Measurements from ENCODE around the gene SUPT4H1. TPM values are rescaled to one million over a fixed set of nuclear protein-coding genes. Genes with fewer than 3 reads are reported as not detected.

Gene SUPT4H1
- total RNA-seq, 1 donor from 2014 or later = 82.1 TPM

DNA sequence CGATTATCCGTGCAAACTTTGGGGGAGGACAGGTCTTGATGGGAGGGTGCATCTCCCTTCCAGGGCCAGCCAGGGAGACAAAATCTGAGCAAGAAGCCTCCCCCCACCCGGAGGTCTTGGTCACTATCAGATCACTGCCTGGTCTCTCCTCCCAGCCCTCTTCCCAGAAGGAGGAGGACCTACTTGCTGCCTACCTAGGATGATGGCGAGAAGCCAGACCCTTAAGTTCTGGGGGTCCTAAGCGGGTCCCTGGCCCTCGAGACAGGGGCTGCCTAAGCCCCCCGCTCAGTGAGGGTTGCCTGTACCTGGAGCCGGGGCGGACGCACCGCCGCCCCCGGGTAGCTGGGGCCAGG is 28.0 kb downstream of the SUPT4H1 start:
- Mint-ChIP-seq H3K36me3 (ENCODE audit: unreplicated experiment) (peaks cover 8% of the 10 kb centered on the region), H3K27me3 (ENCODE audit: unreplicated experiment) (peaks cover 25% of the 10 kb centered on the region), H3K9me3 (ENCODE audit: unreplicated experiment) (peaks cover 14% of the 10 kb centered on the region), H3K4me1 (ENCODE audit: low read depth, unreplicated experiment) (peaks cover 30% of the 10 kb centered on the region), H3K27ac (ENCODE audit: unreplicated experiment) (no peak overlapping the region), H3K4me3 (ENCODE audit: unreplicated experiment) (peak overlapping the region; percentile 67)
- DNase-seq = no peak
- TF ChIP-seq, protein P1, sequence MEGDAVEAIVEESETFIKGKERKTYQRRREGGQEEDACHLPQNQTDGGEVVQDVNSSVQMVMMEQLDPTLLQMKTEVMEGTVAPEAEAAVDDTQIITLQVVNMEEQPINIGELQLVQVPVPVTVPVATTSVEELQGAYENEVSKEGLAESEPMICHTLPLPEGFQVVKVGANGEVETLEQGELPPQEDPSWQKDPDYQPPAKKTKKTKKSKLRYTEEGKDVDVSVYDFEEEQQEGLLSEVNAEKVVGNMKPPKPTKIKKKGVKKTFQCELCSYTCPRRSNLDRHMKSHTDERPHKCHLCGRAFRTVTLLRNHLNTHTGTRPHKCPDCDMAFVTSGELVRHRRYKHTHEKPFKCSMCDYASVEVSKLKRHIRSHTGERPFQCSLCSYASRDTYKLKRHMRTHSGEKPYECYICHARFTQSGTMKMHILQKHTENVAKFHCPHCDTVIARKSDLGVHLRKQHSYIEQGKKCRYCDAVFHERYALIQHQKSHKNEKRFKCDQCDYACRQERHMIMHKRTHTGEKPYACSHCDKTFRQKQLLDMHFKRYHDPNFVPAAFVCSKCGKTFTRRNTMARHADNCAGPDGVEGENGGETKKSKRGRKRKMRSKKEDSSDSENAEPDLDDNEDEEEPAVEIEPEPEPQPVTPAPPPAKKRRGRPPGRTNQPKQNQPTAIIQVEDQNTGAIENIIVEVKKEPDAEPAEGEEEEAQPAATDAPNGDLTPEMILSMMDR (IDR thresholded peaks at IDR 0.05; ENCODE audit: partially characterized antibody, unreplicated experiment) = no peak

DNA sequence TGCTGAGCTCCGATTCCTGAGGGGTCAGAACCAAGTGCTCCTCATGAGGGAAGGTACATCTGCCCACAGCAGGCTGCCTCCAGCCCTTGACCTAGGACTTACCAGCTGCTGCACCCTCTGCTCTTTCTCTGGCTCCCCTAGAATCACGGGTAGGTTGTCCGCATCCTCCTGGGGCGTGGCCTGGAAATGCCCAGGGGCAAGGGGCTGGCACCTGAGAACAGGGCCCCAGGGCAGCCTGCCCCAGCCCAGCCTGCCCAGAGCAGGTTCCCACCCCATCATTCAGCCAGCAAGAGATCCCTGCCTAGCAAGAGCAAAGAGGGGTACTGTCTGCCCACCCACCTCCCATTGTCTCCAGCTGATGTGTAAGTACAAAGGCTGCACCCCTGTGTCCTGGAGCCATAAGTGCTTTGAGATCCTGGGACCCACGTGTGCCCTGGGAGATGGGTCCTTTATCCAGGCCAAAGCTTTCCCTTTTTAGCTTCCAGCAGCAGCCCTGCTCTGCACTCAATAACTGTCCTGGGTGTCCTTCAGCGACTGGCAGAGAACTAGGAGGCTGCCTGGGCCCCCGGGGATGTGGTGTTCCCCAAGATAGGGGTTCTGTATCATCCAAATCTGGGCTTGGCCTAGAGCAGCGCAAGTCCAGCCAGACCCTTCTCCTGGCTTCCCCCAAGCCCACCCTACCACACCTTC is 28.5 kb downstream of the SUPT4H1 start:
- H3K36me3 Mint-ChIP-seq (ENCODE audit: unreplicated experiment) = peaks cover 8% of the 10 kb centered on the region
- H3K4me3 Mint-ChIP-seq (ENCODE audit: unreplicated experiment) = peak overlapping the region; percentile 67
- TF ChIP-seq, protein P1 (IDR thresholded peaks at IDR 0.05; ENCODE audit: partially characterized antibody, unreplicated experiment) = no peak
- peaks cover 25% of the 10 kb centered on the region for H3K27me3 Mint-ChIP-seq (ENCODE audit: unreplicated experiment)
- peaks cover 27% of the 10 kb centered on the region for H3K4me1 Mint-ChIP-seq (ENCODE audit: low read depth, unreplicated experiment)
- no peak overlapping the region for H3K27ac Mint-ChIP-seq (ENCODE audit: unreplicated experiment)
- H3K9me3 Mint-ChIP-seq (ENCODE audit: unreplicated experiment) = peaks cover 14% of the 10 kb centered on the region
- DNase-seq = peak; percentile 16

DNA sequence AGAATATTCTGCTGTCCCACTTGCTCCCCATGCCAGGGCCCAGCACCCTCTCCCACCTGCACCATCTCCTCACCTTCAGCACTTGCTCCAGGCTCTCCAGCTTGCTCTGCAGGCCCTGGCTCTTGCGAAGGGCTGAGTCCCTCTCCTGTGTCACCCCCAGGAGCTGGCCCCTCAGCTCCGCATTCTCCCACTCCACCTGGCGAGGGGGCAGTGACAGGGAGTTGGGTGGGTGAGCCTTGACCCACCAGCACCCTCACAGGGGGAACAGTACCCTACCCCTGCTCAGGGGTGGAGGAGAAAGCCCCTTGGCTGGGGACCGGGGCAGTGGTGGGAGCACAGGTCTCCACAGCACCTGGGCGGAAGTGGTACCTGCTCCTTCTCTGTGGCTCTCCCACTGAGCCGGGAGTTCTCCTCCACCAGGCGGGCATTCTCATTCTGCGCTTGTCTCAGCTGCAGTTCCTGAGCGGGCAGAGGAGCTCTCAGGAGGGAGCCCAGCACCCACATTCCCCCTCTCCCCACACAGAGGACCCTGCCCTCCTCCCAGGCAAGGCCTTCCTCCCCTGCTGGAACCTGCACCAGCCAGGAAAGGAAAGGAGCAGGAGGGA is 29.3 kb downstream of the SUPT4H1 start:
- peaks cover 9% of the 10 kb centered on the region for H3K9me3 Mint-ChIP-seq (ENCODE audit: unreplicated experiment)
- H3K36me3 Mint-ChIP-seq (ENCODE audit: unreplicated experiment) = peaks cover 8% of the 10 kb centered on the region
- H3K4me3 Mint-ChIP-seq (ENCODE audit: unreplicated experiment) = no peak overlapping the region
- peaks cover 20% of the 10 kb centered on the region for H3K4me1 Mint-ChIP-seq (ENCODE audit: low read depth, unreplicated experiment)
- peak; percentile 16 for DNase-seq
- no peak overlapping the region for H3K27ac Mint-ChIP-seq (ENCODE audit: unreplicated experiment)
- TF ChIP-seq, protein P1 (IDR thresholded peaks at IDR 0.05; ENCODE audit: partially characterized antibody, unreplicated experiment) = no peak
- H3K27me3 Mint-ChIP-seq (ENCODE audit: unreplicated experiment) = peaks cover 20% of the 10 kb centered on the region

DNA sequence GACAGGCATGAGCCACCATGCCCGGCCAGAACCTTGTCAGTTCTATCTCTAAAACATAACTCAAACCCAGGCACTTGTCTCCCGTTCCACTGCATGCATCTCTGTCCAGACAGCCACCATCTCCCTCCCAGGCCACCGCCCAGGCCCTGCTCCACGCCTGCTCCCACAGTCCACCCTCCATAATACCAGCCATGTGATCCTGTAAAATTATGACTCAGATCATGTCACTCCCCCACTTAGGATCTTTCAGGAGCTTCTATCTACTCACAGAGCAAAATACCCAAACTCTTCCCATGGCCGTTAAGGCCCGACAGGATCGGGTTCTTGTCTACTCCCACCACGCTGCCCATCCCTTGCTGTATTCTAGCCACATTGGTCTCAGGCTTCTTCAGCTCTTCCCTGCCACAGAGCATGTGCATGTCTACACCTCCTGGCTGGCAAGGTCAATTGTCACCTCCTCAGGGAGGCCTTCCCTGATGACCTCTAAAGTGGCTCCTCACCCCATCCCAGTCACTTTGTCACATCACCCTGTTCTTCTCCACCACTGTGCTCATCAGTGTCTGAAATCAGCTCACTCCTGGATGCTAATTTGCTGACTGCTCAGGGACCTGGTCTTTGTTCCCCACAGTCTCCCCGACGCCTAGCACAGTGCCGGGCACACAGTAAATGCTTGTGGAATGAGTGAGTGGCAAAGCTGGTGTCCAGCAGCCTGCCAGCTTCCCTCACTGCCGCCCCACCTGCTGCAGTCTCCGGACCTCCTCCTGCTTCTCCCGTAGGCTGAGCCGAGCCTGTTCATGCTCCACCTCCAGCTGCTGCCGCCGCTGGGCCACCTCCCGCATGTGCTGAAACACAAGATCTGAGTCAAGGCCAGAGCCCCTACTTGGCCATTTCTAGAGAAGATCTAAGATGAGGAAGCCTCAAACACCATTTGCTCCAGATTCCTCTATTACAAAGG is 30.2 kb downstream of the SUPT4H1 start:
- peak; percentile 7 for DNase-seq
- no peak overlapping the region for H3K4me3 Mint-ChIP-seq (ENCODE audit: unreplicated experiment)
- TF ChIP-seq, protein P1 (IDR thresholded peaks at IDR 0.05; ENCODE audit: partially characterized antibody, unreplicated experiment) = no peak
- H3K27ac Mint-ChIP-seq (ENCODE audit: unreplicated experiment) = no peak overlapping the region
- peaks cover 16% of the 10 kb centered on the region for H3K4me1 Mint-ChIP-seq (ENCODE audit: low read depth, unreplicated experiment)
- H3K27me3 Mint-ChIP-seq (ENCODE audit: unreplicated experiment) = peaks cover 17% of the 10 kb centered on the region
- H3K36me3 Mint-ChIP-seq (ENCODE audit: unreplicated experiment) = peaks cover 8% of the 10 kb centered on the region
- H3K9me3 Mint-ChIP-seq (ENCODE audit: unreplicated experiment) = peaks cover 7% of the 10 kb centered on the region

Measured in glutamatergic neuron (in vitro differentiated cells).